ENCODE measurements around the gene CBR3.

GRCh38 chr21:36195613-36196012 lies 60.7 kb downstream of the CBR3 start:
- no peak for TF ChIP-seq CTCF (IDR thresholded peaks at IDR 0.05; ENCODE audit: insufficient read depth, low read depth, low read length)
- no peak for TF ChIP-seq EZH2 (IDR thresholded peaks at IDR 0.05; ENCODE audit: insufficient read depth, low read length)
